ENCODE measurements around the gene GPRIN1.

DNA sequence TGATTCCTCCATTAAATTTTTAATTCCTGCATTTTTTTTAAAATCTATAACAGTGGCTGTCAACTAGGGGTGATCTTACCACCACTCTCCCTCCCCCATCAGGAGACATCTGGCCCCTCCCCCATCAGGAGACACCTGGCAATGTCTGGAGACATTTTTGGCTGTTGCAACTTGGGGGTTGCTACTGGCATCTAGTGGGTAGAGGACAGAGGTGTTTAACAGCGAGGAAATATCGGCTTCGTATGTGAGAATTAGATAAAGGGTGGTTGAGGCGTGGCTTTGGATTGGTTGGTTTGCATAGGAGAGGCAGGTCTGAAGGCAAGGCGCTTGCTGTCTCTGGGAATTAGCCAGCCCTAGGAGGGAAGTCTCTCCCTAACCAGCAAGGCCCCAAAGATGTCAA is 50.3 kb downstream of the GPRIN1 start:
- TF ChIP-seq, protein P1, sequence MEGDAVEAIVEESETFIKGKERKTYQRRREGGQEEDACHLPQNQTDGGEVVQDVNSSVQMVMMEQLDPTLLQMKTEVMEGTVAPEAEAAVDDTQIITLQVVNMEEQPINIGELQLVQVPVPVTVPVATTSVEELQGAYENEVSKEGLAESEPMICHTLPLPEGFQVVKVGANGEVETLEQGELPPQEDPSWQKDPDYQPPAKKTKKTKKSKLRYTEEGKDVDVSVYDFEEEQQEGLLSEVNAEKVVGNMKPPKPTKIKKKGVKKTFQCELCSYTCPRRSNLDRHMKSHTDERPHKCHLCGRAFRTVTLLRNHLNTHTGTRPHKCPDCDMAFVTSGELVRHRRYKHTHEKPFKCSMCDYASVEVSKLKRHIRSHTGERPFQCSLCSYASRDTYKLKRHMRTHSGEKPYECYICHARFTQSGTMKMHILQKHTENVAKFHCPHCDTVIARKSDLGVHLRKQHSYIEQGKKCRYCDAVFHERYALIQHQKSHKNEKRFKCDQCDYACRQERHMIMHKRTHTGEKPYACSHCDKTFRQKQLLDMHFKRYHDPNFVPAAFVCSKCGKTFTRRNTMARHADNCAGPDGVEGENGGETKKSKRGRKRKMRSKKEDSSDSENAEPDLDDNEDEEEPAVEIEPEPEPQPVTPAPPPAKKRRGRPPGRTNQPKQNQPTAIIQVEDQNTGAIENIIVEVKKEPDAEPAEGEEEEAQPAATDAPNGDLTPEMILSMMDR (conservative IDR thresholded peaks at IDR 0.05; ENCODE audit: low read depth, low read length) = 0 out of 2 replicates have a peak, but pooled peaks have one; percentile 11
- no peak for TF ChIP-seq EZH2 (IDR thresholded peaks at IDR 0.05; ENCODE audit: borderline replicate concordance, low read depth, low read length, poor library complexity, severe bottlenecking)

Data from A673 (cell line).